HEK293T (cell line): ENCODE data around the gene CASP2.

ENCODE experiments used
- CTCF ChIA-PET: fragments of 350-600 bp; formaldehyde crosslinking; extraction: SDS; loops from one replicate; lab custom pipeline; 2021; ENCODE audit warnings: antibody characterized with exemption, inconsistent platforms; lab: Yijun Ruan, JAX
- POLR2A ChIA-PET: fragments of 350-600 bp; formaldehyde crosslinking; extraction: SDS; loops from one replicate; lab custom pipeline; 2020; ENCODE audit warnings: antibody characterized with exemption, inconsistent platforms; lab: Yijun Ruan, JAX
- DNase-seq: peaks from one replicate; pipeline ENCODE4 v3.0.0; 2012; ENCODE audit warnings: mixed read lengths; ENCODE audit errors: extremely low spot score
- ARNT ChIP-seq: fragments of 450-650 bp; IDR thresholded peaks from 2 replicates; pipeline ENCODE4 v1.6.1; 2017; ENCODE audit warnings: mild to moderate bottlenecking
- BHLHE40 ChIP-seq: fragments of 450-650 bp; IDR thresholded peaks from 2 replicates; pipeline ENCODE4 v1.6.1; 2016; ENCODE audit warnings: mild to moderate bottlenecking, moderate library complexity, borderline replicate concordance
- CTBP1 ChIP-seq: fragments of 450-650 bp; IDR thresholded peaks from 2 replicates; pipeline ENCODE4 v1.6.1; 2016; ENCODE audit warnings: borderline replicate concordance
- ELF4 ChIP-seq: fragments of 450-650 bp; IDR thresholded peaks from 2 replicates; pipeline ENCODE4 v1.6.1; 2017; ENCODE audit warnings: antibody characterized with exemption
- FOXA1 ChIP-seq: fragments of 450-650 bp; IDR thresholded peaks from 2 replicates; pipeline ENCODE4 v1.6.1; 2016; ENCODE audit warnings: mild to moderate bottlenecking
- FOXK2 ChIP-seq: fragments of 450-650 bp; IDR thresholded peaks from 2 replicates; pipeline ENCODE4 v1.6.1; 2016; ENCODE audit warnings: mild to moderate bottlenecking
- FOXM1 ChIP-seq: fragments of 450-650 bp; IDR thresholded peaks from 2 replicates; pipeline ENCODE4 v1.6.1; 2017; ENCODE audit warnings: mild to moderate bottlenecking, borderline replicate concordance
- HDGF ChIP-seq: fragments of 450-650 bp; IDR thresholded peaks from 2 replicates; pipeline ENCODE4 v1.6.1; 2017; ENCODE audit warnings: antibody characterized with exemption, borderline replicate concordance
- L3MBTL2 ChIP-seq: fragments of 450-650 bp; conservative IDR thresholded peaks from 2 replicates; pipeline ENCODE4 v1.6.1; 2016; ENCODE audit warnings: mild to moderate bottlenecking
- LEF1 ChIP-seq: fragments of 450-650 bp; IDR thresholded peaks from 2 replicates; pipeline ENCODE4 v1.6.1; 2017; ENCODE audit warnings: mild to moderate bottlenecking, borderline replicate concordance
- NFRKB ChIP-seq: fragments of 450-650 bp; IDR thresholded peaks from 2 replicates; pipeline ENCODE4 v1.6.1; 2016; ENCODE audit warnings: mild to moderate bottlenecking, moderate library complexity
- SP1 ChIP-seq: fragments of 450-650 bp; IDR thresholded peaks from 2 replicates; pipeline ENCODE4 v1.6.1; 2017
- SUZ12 ChIP-seq: fragments of 450-650 bp; IDR thresholded peaks from 2 replicates; pipeline ENCODE4 v1.6.1; 2016; ENCODE audit warnings: mild to moderate bottlenecking
- TARDBP ChIP-seq: fragments of 450-650 bp; IDR thresholded peaks from 2 replicates; pipeline ENCODE4 v1.6.1; 2016
- ZNF384 ChIP-seq: fragments of 450-650 bp; IDR thresholded peaks from 2 replicates; pipeline ENCODE4 v1.6.1; 2016
- TF ChIP-seq, protein P1 (sequence below): fragments of 450-650 bp; IDR thresholded peaks from 2 replicates; pipeline ENCODE4 v1.6.1; 2016

The CASP2 gene

DNA sequence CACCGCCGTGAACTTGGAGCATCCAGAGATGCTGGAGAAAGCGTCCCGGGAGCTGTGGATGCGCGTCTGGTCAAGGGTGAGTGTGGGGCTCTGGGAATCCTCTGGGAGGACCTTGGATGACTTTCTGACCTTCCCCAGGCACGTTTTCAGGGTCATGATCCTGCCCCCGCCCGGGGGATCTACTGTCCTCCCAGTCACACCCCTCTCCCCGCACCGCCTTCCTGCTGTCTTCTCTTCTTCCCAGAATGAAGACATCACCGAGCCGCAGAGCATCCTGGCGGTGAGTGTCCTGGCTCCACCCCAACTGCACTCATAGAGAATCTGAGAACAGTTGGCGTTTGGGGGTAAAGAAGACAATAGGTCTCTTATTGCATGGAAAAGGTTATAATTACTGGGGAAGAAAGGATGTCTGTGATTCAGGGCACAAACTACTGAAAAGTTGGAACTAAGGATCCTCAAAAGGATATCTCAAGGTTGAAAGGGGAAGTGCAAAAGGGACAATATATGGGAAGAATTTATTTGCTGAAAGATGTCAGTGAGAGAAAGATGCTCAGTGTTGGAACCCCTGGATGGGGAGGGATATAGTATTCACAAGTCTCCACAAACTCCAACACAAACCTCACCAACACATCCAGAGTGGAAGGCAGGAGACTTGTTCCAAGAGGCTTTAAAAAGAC, 23.0 kb upstream of the CASP2 start:
- no peak for DNase-seq
- TF ChIP-seq BHLHE40 (no peak), SP1 (no peak), ARNT (no peak), FOXK2 (no peak), TARDBP (no peak), HDGF (no peak), FOXA1 (no peak)
- TF ChIP-seq, protein P1, sequence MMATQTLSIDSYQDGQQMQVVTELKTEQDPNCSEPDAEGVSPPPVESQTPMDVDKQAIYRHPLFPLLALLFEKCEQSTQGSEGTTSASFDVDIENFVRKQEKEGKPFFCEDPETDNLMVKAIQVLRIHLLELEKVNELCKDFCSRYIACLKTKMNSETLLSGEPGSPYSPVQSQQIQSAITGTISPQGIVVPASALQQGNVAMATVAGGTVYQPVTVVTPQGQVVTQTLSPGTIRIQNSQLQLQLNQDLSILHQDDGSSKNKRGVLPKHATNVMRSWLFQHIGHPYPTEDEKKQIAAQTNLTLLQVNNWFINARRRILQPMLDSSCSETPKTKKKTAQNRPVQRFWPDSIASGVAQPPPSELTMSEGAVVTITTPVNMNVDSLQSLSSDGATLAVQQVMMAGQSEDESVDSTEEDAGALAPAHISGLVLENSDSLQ, result no peak
- CTCF ChIA-PET, result interaction anchor here (0.6 kb wide), 1 partner anchor 25 kb away, joined by 3 read pairs; no protein-coding TSS in a partner anchor
- POLR2A ChIA-PET, result interaction anchor here (1.0 to 2.5 kb wide), 3 partner anchors 14 to 25 kb away, joined by 3 to 29 read pairs (median 3); partner anchors contain the start of gene CASP2

DNA sequence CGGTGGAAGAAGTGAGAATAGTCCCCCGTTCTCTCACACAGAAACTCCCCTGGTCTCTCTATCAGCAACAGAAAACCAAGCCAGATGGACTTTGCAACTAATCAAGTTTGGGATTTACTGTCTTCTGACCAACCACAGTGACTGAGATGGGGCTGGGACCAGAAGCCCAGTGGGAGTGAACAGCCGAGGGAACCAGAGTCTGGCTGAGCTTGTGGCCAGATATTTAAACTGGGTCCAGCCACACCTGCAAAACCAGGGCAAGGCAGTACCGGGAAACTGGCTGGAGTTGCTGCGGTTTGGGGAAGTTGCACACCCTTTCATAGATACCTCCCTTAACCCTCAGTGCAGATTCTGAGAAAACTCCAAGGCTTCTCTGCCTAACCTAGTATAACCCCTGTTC, 18.9 kb upstream of the CASP2 start:
- ChIA-PET CTCF (interaction anchor here (1.5 kb wide), 1 partner anchor 24 kb away, joined by 3 read pairs; no protein-coding TSS in a partner anchor), POLR2A (interaction anchor here (1.2 kb wide), 1 partner anchor 8 kb away, joined by 3 read pairs; no protein-coding TSS in a partner anchor)
- TF ChIP-seq, protein P1, result no peak
- no peak for TF ChIP-seq ARNT
- no peak for TF ChIP-seq BHLHE40
- TF ChIP-seq HDGF, result no peak
- no peak for TF ChIP-seq ZNF384
- no peak for TF ChIP-seq FOXK2
- no peak for DNase-seq

DNA sequence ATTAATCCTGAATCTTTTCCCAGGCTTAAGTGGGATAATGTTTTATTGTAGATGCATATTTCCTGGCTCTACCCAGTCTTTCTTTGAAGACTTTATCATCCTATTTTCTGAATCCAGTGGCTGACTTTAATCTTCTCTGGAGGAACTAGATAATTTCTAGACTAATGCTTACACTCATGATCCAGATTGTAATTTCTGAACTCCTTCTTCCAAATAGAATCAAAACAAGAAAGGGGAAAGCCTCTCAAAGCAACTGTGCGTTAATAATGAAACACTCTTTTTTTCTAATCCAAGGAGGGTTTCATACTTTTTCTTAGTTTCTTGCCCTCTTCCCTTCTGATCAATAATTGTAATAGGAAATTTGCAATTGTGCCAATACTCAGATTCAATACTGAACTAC, 16.9 kb upstream of the CASP2 start:
- DNase-seq, result no peak
- POLR2A ChIA-PET, result interaction anchor here (2.0 kb wide), 1 partner anchor 8 kb away, joined by 8 read pairs; the partner anchor contains the start of gene GSTK1
- TF ChIP-seq SP1 (no peak), SUZ12 (no peak), TARDBP (no peak), FOXK2 (no peak)
- CTCF ChIA-PET, result no interaction called here

DNA sequence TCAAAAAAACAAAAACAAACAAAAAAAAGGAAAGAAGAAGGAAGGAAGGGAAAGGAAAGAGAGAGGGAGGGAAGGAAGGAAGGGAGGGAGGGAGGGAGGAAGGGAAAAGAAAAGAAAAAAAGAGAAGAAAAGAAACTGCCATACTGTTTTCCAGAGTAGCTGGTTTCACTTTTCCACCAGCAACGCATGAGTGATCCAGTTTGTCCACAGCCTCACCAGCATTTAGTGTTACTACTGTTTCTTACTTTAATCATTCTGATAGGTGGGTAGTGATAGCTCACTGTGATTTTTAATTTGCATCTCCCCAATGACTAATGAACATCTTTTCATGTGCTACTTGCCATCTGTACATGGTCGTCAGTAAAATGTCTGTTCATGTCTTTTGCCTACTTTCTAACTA, 15.3 kb upstream of the CASP2 start:
- ChIA-PET POLR2A (interaction anchor here (2.0 kb wide), 1 partner anchor 9 kb away, joined by 8 read pairs; the partner anchor contains the start of gene GSTK1), CTCF (interaction anchor here (0.6 to 1.0 kb wide), 2 partner anchors 15 to 32 kb away, joined by 3 read pairs; partner anchors contain the start of gene CASP2)
- TF ChIP-seq HDGF (no peak), FOXK2 (no peak), BHLHE40 (no peak), L3MBTL2 (no peak), NFRKB (no peak), ELF4 (no peak), TARDBP (no peak), FOXA1 (no peak), ARNT (no peak), ZNF384 (no peak), FOXM1 (no peak), LEF1 (no peak), SUZ12 (no peak), SP1 (no peak), CTBP1 (no peak)
- TF ChIP-seq, protein P1, result no peak
- no peak for DNase-seq

DNA sequence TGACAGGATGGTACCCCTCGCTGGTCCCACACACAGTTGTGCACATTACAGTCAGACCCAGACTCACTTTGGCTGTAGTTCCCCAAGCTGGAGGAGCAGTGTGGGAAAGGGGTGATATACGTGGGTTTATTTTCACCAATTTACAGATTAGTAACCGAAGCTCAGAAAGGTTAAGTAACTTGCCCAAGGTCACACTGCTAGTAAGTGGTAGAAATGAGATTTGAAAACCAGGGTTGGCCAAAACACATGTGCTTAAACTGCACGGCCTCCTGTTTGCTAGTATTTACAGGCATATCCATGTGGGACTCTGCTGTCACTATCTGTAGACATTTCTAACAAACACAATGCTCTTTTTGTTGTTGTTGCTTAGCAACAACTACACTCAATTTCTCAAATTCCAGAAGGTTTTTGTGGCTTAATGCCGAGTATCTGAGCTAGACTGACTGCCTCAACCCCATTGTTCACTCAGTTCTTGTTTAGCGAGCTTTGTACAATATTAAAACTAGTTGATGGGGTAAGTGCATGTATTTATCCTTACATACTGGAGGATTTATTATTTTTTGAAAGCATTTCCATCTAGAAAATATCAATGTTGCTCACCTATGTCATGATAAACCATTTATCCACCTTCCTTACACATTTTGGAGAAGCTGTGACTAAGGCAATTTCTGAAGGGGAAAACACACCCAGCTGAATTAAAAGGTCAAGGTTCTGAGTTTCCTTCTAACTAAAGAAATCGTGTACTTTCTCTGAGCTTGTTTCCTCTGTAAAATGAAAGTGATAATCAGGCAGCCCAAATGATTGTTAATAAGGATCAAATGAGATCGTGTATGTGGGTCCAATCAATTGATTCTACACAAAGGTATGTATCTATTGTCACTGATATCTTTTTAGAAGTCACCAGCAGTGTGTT, 8.7 kb upstream of the CASP2 start:
- POLR2A ChIA-PET, result interaction anchor here (0.7 to 1.5 kb wide), 3 partner anchors 8 to 16 kb away, joined by 3 to 8 read pairs (median 3); partner anchors contain the start of genes CASP2 and GSTK1
- CTCF ChIA-PET, result interaction anchor here (0.7 kb wide), 1 partner anchor 101 kb away, joined by 3 read pairs; no protein-coding TSS in a partner anchor
- TF ChIP-seq SP1 (no peak), ARNT (no peak), ZNF384 (no peak), TARDBP (no peak), LEF1 (no peak), ELF4 (no peak), CTBP1 (no peak), FOXA1 (no peak), SUZ12 (no peak), L3MBTL2 (no peak), FOXM1 (no peak)
- TF ChIP-seq, protein P1, result no peak
- no peak for DNase-seq
